Measurements from ENCODE around the gene ZNF710. TPM values are rescaled to one million over a fixed set of nuclear protein-coding genes. Genes with fewer than 3 reads are reported as not detected.

The ZNF710 gene
- total RNA-seq, 1 donor from 2014 or later: 26.8 TPM

GRCh38 chr15:90039996-90040395 lies 38.9 kb downstream of the ZNF710 start:
- Histone ChIP-seq H3K27me3 (ENCODE audit: control insufficient read depth, insufficient read depth, low read length) (no peaks in the 10 kb centered on the region), H3K36me3 (ENCODE audit: control insufficient read depth, insufficient read depth, low read length) (no peaks in the 10 kb centered on the region), H3K4me3 (ENCODE audit: low read depth, low read length) (no peak overlapping the region)
- DNase-seq (ENCODE audit: low read depth): no peak
- TF ChIP-seq CTCF (IDR thresholded peaks at IDR 0.05; ENCODE audit: insufficient read depth, low read length, poor library complexity, severe bottlenecking): no peak

- Histone ChIP-seq H3K36me3 (ENCODE audit: control insufficient read depth, insufficient read depth, low read length) (no peaks in the 10 kb centered on the region), H3K27me3 (ENCODE audit: control insufficient read depth, insufficient read depth, low read length) (no peaks in the 10 kb centered on the region), H3K4me3 (ENCODE audit: low read depth, low read length) (no peak overlapping the region)
- no peak for DNase-seq (ENCODE audit: low read depth)
- TF ChIP-seq CTCF (IDR thresholded peaks at IDR 0.05; ENCODE audit: insufficient read depth, low read length, poor library complexity, severe bottlenecking): no peak
Observed at GRCh38 chr15:90040618-90041017, 39.5 kb downstream of the ZNF710 start.

GRCh38 chr15:90042356-90042755 lies 41.2 kb downstream of the ZNF710 start:
- no peaks in the 10 kb centered on the region for H3K36me3 ChIP-seq (ENCODE audit: control insufficient read depth, insufficient read depth, low read length)
- no peak overlapping the region for H3K4me3 ChIP-seq (ENCODE audit: low read depth, low read length)
- no peak for DNase-seq (ENCODE audit: low read depth)
- no peak for TF ChIP-seq CTCF (IDR thresholded peaks at IDR 0.05; ENCODE audit: insufficient read depth, low read length, poor library complexity, severe bottlenecking)
- H3K27me3 ChIP-seq (ENCODE audit: control insufficient read depth, insufficient read depth, low read length): no peaks in the 10 kb centered on the region

- Histone ChIP-seq H3K27me3 (ENCODE audit: control insufficient read depth, insufficient read depth, low read length) (no peaks in the 10 kb centered on the region), H3K36me3 (ENCODE audit: control insufficient read depth, insufficient read depth, low read length) (no peaks in the 10 kb centered on the region), H3K4me3 (ENCODE audit: low read depth, low read length) (no peak overlapping the region)
- DNase-seq (ENCODE audit: low read depth): no peak
- no peak for TF ChIP-seq CTCF (IDR thresholded peaks at IDR 0.05; ENCODE audit: insufficient read depth, low read length, poor library complexity, severe bottlenecking)
Observed at GRCh38 chr15:90042766-90043529, 41.8 kb downstream of the ZNF710 start.

GRCh38 chr15:90043530-90044010 lies 42.4 kb downstream of the ZNF710 start:
- no peak for DNase-seq (ENCODE audit: low read depth)
- H3K27me3 ChIP-seq (ENCODE audit: control insufficient read depth, insufficient read depth, low read length): no peaks in the 10 kb centered on the region
- no peaks in the 10 kb centered on the region for H3K36me3 ChIP-seq (ENCODE audit: control insufficient read depth, insufficient read depth, low read length)
- H3K4me3 ChIP-seq (ENCODE audit: low read depth, low read length): no peak overlapping the region
- TF ChIP-seq CTCF (IDR thresholded peaks at IDR 0.05; ENCODE audit: insufficient read depth, low read length, poor library complexity, severe bottlenecking): no peak

- no peaks in the 10 kb centered on the region for H3K36me3 ChIP-seq (ENCODE audit: control insufficient read depth, insufficient read depth, low read length)
- no peak for TF ChIP-seq CTCF (IDR thresholded peaks at IDR 0.05; ENCODE audit: insufficient read depth, low read length, poor library complexity, severe bottlenecking)
- DNase-seq (ENCODE audit: low read depth): no peak
- no peaks in the 10 kb centered on the region for H3K27me3 ChIP-seq (ENCODE audit: control insufficient read depth, insufficient read depth, low read length)
- H3K4me3 ChIP-seq (ENCODE audit: low read depth, low read length): no peak overlapping the region
Observed at GRCh38 chr15:90044191-90044590, 43.1 kb downstream of the ZNF710 start.
